Liver (tissue), 9 donors: ENCODE measurements around the gene PPP1R1A. TPM values are rescaled to one million over a fixed set of nuclear protein-coding genes. Genes with fewer than 3 reads are reported as not detected.

Experiments
- DNase-seq: peaks from one replicate; pipeline ENCODE4 v3.0.0-alpha.2; 2017; ENCODE audit warnings: low spot score
- H3K27ac ChIP-seq, 2 donors: one replicate each; pipeline ENCODE4 v1.7.0; 2013; ENCODE audit warnings: inconsistent platforms in 2 of 2, low read length in 2 of 2, control low read depth in 1 of 2, low read depth in 1 of 2, mild to moderate bottlenecking in 1 of 2
- H3K27me3 ChIP-seq, 4 donors: one replicate each; pipeline versions ENCODE4 v1.6.1 to v1.7.0; 2013; ENCODE audit warnings: low read length in 3 of 4, inconsistent platforms in 1 of 4, mild to moderate bottlenecking in 1 of 4, moderate library complexity in 1 of 4; ENCODE audit not compliant: control insufficient read depth in 4 of 4, insufficient read depth in 4 of 4
- H3K36me3 ChIP-seq, 4 donors: one replicate each; pipeline versions ENCODE4 v1.6.1 to v1.7.0; 2013; ENCODE audit warnings: low read length in 3 of 4, mild to moderate bottlenecking in 3 of 4, low read depth in 1 of 4, moderate library complexity in 1 of 4; ENCODE audit not compliant: control insufficient read depth in 4 of 4, insufficient read depth in 3 of 4
- H3K4me1 ChIP-seq, 4 donors: one replicate each; pipeline versions ENCODE4 v1.6.1 to v1.7.0; 2013; ENCODE audit warnings: low read length in 3 of 4, mild to moderate bottlenecking in 3 of 4, moderate library complexity in 1 of 4; ENCODE audit not compliant: control insufficient read depth in 4 of 4, insufficient read depth in 4 of 4
- H3K4me3 ChIP-seq, 3 donors: one replicate each; pipeline versions ENCODE4 v1.6.1 to v1.7.0; 2013; ENCODE audit warnings: low read length in 3 of 3, control low read depth in 1 of 3, low read depth in 1 of 3, mild to moderate bottlenecking in 1 of 3
- H3K9ac ChIP-seq, 2 donors: one replicate each; pipeline ENCODE4 v1.7.0; 2013; ENCODE audit warnings: low read length in 2 of 2, mild to moderate bottlenecking in 2 of 2, moderate library complexity in 2 of 2, control low read depth in 1 of 2, low read depth in 1 of 2
- H3K9me3 ChIP-seq, 4 donors: one replicate each; pipeline versions ENCODE4 v1.6.1 to v1.7.0; 2013; ENCODE audit warnings: low read length in 3 of 4; ENCODE audit not compliant: control insufficient read depth in 4 of 4
- ATF3 ChIP-seq: IDR thresholded peaks from 2 replicates; pipeline ENCODE4 v1.6.1; 2016; ENCODE audit warnings: antibody characterized with exemption
- MAX ChIP-seq: IDR thresholded peaks from 2 replicates; pipeline ENCODE4 v1.6.1; 2016; ENCODE audit warnings: antibody characterized with exemption
- RAD21 ChIP-seq, 2 donors: IDR thresholded peaks; 2 replicates each; pipeline ENCODE4 v1.6.1; 2016; ENCODE audit warnings: antibody characterized with exemption in 2 of 2, mild to moderate bottlenecking in 2 of 2
- RXRA ChIP-seq, 2 donors: IDR thresholded peaks; 2 replicates each; pipeline ENCODE4 v1.6.1; 2017 to 2018; ENCODE audit warnings: antibody characterized with exemption in 2 of 2, mild to moderate bottlenecking in 1 of 2
- whole genome bisulfite sequencing: extraction: QIAGEN DNeasy Blood & Tissue Kit; methylation state at CpG from one replicate; pipeline ENCODE4 v1.1.7; 2013; 5-methylcytosine and 5-hydroxymethylcytosine counted together
- polyA plus RNA-seq, 2 donors: library from polyadenylated mRNA; stranded (reverse) in 1 of 2; unstranded in 1 of 2; fragments of 200-250 nt in 1 of 2; fragments of >200 nt in 1 of 2; fragmentation: Nextera tagmentation in 1 of 2; extraction: Ambion mirVana in 1 of 2; gene quantifications; one replicate each; pipeline versions ENCODE4 v1.2.1 to v1.2.3, GENCODE V29; 2013 to 2015
- total RNA-seq, 2 donors: library from RNA; depleted of rRNA; stranded (reverse); fragments of >200 nt; gene quantifications; one replicate each; pipeline ENCODE4 v1.2.3, GENCODE V29; 2014
- donor health status: healthy.
- donor health status: healthy.
- donor health status: healthy.
- donor health status: healthy.
- donor health status: healthy.

Gene PPP1R1A
- total and polyA plus RNA-seq, 4 donors = 8.1 to 182 (median 43.8) TPM

- H3K36me3 ChIP-seq = peaks cover 0 to 11% (median 0%) of the 10 kb centered on the region in 4 donors
- TF ChIP-seq RXRA (IDR thresholded peaks at IDR 0.05) = no peak
- TF ChIP-seq RAD21 (IDR thresholded peaks at IDR 0.05) = no peak
- TF ChIP-seq MAX = no peak
- TF ChIP-seq ATF3 = no peak
- H3K9me3 ChIP-seq = no peaks in the 10 kb centered on the region
- H3K4me1 ChIP-seq = peaks cover 0 to 16% (median 10%) of the 10 kb centered on the region in 4 donors
- DNase-seq = no peak
- no peak overlapping the region for H3K27ac ChIP-seq
- H3K9ac ChIP-seq = no peak overlapping the region
- WGBS = 88% methylated on average over 4 of the region's 4 CpGs
- H3K4me3 ChIP-seq = no peak overlapping the region
- no peaks in the 10 kb centered on the region for H3K27me3 ChIP-seq
Measured at GRCh38 chr12:54529581-54529980, 58.9 kb downstream of the PPP1R1A start.

Other genes with a start within 250 kb of the PPP1R1A start
- under 1 TPM; 0.33 to 0.37 TPM for gene GPR84, start 224.2 kb downstream of the PPP1R1A start, total RNA-seq
- gene GPR84, start 224.2 kb downstream of the PPP1R1A start, polyA plus RNA-seq = under 1 TPM in 1 of 2 donors, not detected in 1; 0.09 TPM
- gene ZNF385A, start 203.9 kb downstream of the PPP1R1A start, total RNA-seq = 1 to 10 TPM; 2.8 to 4.0 TPM
- 1 to 10 TPM; 2.5 to 2.8 TPM for gene ZNF385A, start 203.9 kb downstream of the PPP1R1A start, polyA plus RNA-seq
- 10 to 100 TPM; 52.2 to 60.7 TPM for gene ITGA5, start 169.4 kb downstream of the PPP1R1A start, total RNA-seq
- gene ITGA5, start 169.4 kb downstream of the PPP1R1A start, polyA plus RNA-seq = 10 to 100 TPM; 26.6 to 27.1 TPM
- under 1 TPM; 0.33 to 0.89 TPM for gene GTSF1, start 115.1 kb downstream of the PPP1R1A start, total RNA-seq
- under 1 TPM in 1 of 2 donors, not detected in 1; 0.57 TPM for gene GTSF1, start 115.1 kb downstream of the PPP1R1A start, polyA plus RNA-seq
- 10 to 100 TPM; 12.4 to 32.0 TPM for gene NCKAP1L, start 90.9 kb downstream of the PPP1R1A start, total RNA-seq
- 1 to 10 TPM; 1.3 to 4.6 TPM for gene NCKAP1L, start 90.9 kb downstream of the PPP1R1A start, polyA plus RNA-seq
- gene PDE1B, start 39.1 kb downstream of the PPP1R1A start, total RNA-seq = 1 to 10 TPM; 2.9 to 3.7 TPM
- gene PDE1B, start 39.1 kb downstream of the PPP1R1A start, polyA plus RNA-seq = 1 to 10 TPM in 1 of 2 donors, under 1 TPM in 1; 0.90 to 1.6 TPM
- not detected for gene LACRT, start 46.2 kb upstream of the PPP1R1A start, total RNA-seq
- not detected for gene LACRT, start 46.2 kb upstream of the PPP1R1A start, polyA plus RNA-seq
- gene DCD, start 59.7 kb upstream of the PPP1R1A start, total RNA-seq = not detected
- not detected for gene DCD, start 59.7 kb upstream of the PPP1R1A start, polyA plus RNA-seq